DOHH2 (cell line): ENCODE data around the gene HERC3.

Experiments
- H3F3A ChIP-seq: fragments of 200-600 bp; sonication (generic), shearing (Covaris generic); 2 replicates; pipeline ENCODE4 v1.6.0; 2016; ENCODE audit warnings: antibody characterized with exemption, mild to moderate bottlenecking; ENCODE audit not compliant: control insufficient read depth, insufficient read depth
- H3K27ac ChIP-seq: fragments of 200-600 bp; sonication (generic); 2 replicates; pipeline ENCODE4 v1.5.1; 2014; ENCODE audit warnings: low read depth, mild to moderate bottlenecking, low read length, moderate library complexity
- H3K27me3 ChIP-seq: fragments of 200-600 bp; sonication (generic); 2 replicates; pipeline ENCODE4 v1.6.1; 2014; ENCODE audit warnings: mild to moderate bottlenecking, low read length, mixed read lengths; ENCODE audit not compliant: control insufficient read depth
- H3K36me3 ChIP-seq: fragments of 200-600 bp; sonication (generic); 2 replicates; pipeline ENCODE4 v1.6.1; 2014; ENCODE audit warnings: mild to moderate bottlenecking, low read length, moderate library complexity, mixed read lengths; ENCODE audit not compliant: control insufficient read depth
- H3K4me1 ChIP-seq: fragments of 200-600 bp; sonication (generic); 2 replicates; pipeline ENCODE4 v1.6.1; 2014; ENCODE audit warnings: mild to moderate bottlenecking, low read length, mixed read lengths; ENCODE audit not compliant: control insufficient read depth
- H3K4me2 ChIP-seq: fragments of 200-600 bp; sonication (generic); 2 replicates; pipeline ENCODE4 v1.6.0; 2014; ENCODE audit warnings: mild to moderate bottlenecking, low read length, moderate library complexity
- H3K4me3 ChIP-seq: fragments of 200-600 bp; sonication (generic); 2 replicates; pipeline ENCODE4 v1.5.1; 2014; ENCODE audit warnings: mild to moderate bottlenecking, low read length, mixed read lengths
- H3K79me2 ChIP-seq: fragments of 200-600 bp; sonication (generic); 2 replicates; pipeline ENCODE4 v1.6.1; 2014; ENCODE audit warnings: mild to moderate bottlenecking, low read length, mixed read lengths; ENCODE audit not compliant: control insufficient read depth
- H3K9me2 ChIP-seq: fragments of 200-600 bp; sonication (generic); replicated peaks from 2 replicates; pipeline ENCODE4 v1.6.1; 2014; ENCODE audit warnings: mild to moderate bottlenecking, low read length, mixed read lengths; ENCODE audit not compliant: control insufficient read depth
- H3K9me3 ChIP-seq: fragments of 200-600 bp; sonication (generic); 2 replicates; pipeline ENCODE4 v1.6.1; 2014; ENCODE audit warnings: antibody characterized with exemption, low read length, mixed read lengths; ENCODE audit not compliant: control insufficient read depth, insufficient read depth
- H4K20me1 ChIP-seq: fragments of 200-600 bp; sonication (generic); 2 replicates; pipeline ENCODE4 v1.6.0; 2014; ENCODE audit warnings: low read depth, mild to moderate bottlenecking, antibody characterized with exemption, low read length, moderate library complexity; ENCODE audit not compliant: control insufficient read depth, insufficient read depth
- CTCF ChIP-seq: fragments of 200-600 bp; sonication (generic); IDR thresholded peaks from one replicate; pipeline ENCODE4 v1.5.1; 2014; ENCODE audit warnings: antibody characterized with exemption, mild to moderate bottlenecking, low read depth, low read length; ENCODE audit not compliant: poor library complexity, severe bottlenecking
- EZH2phosphoT487 ChIP-seq: fragments of 200-600 bp; sonication (generic); IDR thresholded peaks from 2 replicates; pipeline ENCODE4 v1.6.1; 2017; ENCODE audit warnings: borderline replicate concordance, mild to moderate bottlenecking, antibody characterized with exemption, low read length, moderate library complexity, mixed read lengths

The HERC3 gene

GRCh38 chr4:88674979-88675378 is 82.7 kb downstream of the HERC3 start:
- H3K9me2 ChIP-seq, result no peaks in the 10 kb centered on the region

GRCh38 chr4:88675543-88675942 is 83.3 kb downstream of the HERC3 start:
- Histone ChIP-seq H3K27me3 (no peaks in the 10 kb centered on the region), H3K79me2 (no peaks in the 10 kb centered on the region), H3F3A (no peaks in the 10 kb centered on the region), H3K36me3 (no peaks in the 10 kb centered on the region; the same call in 1 of the 2 replicates), H3K4me2 (no peak overlapping the region), H3K4me1 (no peaks in the 10 kb centered on the region), H3K27ac (no peak overlapping the region), H3K9me2 (no peaks in the 10 kb centered on the region), H3K4me3 (no peak overlapping the region), H3K9me3 (no peaks in the 10 kb centered on the region), H4K20me1 (no peaks in the 10 kb centered on the region)
- TF ChIP-seq EZH2phosphoT487 (no peak), CTCF (no peak)

More at GRCh38 chr4:88674979-88675378, 82.7 kb downstream of the HERC3 start:
- no peak overlapping the region for H3K4me2 ChIP-seq
- no peaks in the 10 kb centered on the region for H3K9me3 ChIP-seq
- H4K20me1 ChIP-seq, result no peaks in the 10 kb centered on the region
- TF ChIP-seq CTCF (no peak), EZH2phosphoT487 (no peak)
- H3F3A ChIP-seq, result no peaks in the 10 kb centered on the region
- H3K27me3 ChIP-seq, result no peaks in the 10 kb centered on the region
- no peak overlapping the region for H3K4me3 ChIP-seq
- no peaks in the 10 kb centered on the region for H3K4me1 ChIP-seq
- no peak overlapping the region for H3K27ac ChIP-seq
- no peaks in the 10 kb centered on the region; the same call in 1 of the 2 replicates for H3K36me3 ChIP-seq
- no peaks in the 10 kb centered on the region for H3K79me2 ChIP-seq

- Histone ChIP-seq H3K9me2 (no peaks in the 10 kb centered on the region), H3K4me1 (no peaks in the 10 kb centered on the region), H3F3A (no peaks in the 10 kb centered on the region), H4K20me1 (no peaks in the 10 kb centered on the region), H3K27me3 (no peaks in the 10 kb centered on the region), H3K4me2 (no peak overlapping the region), H3K9me3 (no peaks in the 10 kb centered on the region), H3K4me3 (no peak overlapping the region), H3K36me3 (peaks cover 5% of the 10 kb centered on the region), H3K27ac (no peak overlapping the region), H3K79me2 (no peaks in the 10 kb centered on the region)
- TF ChIP-seq EZH2phosphoT487 (no peak), CTCF (no peak)
Measured at GRCh38 chr4:88681209-88681608, 88.9 kb downstream of the HERC3 start.

GRCh38 chr4:88690355-88690754 is 98.1 kb downstream of the HERC3 start:
- Histone ChIP-seq H3K36me3 (no peaks in the 10 kb centered on the region), H3K27me3 (no peaks in the 10 kb centered on the region)

More at GRCh38 chr4:88690355-88690754, 98.1 kb downstream of the HERC3 start:
- Histone ChIP-seq H3K4me2 (no peak overlapping the region), H3K27ac (no peak overlapping the region), H3F3A (no peaks in the 10 kb centered on the region), H3K4me1 (no peaks in the 10 kb centered on the region), H4K20me1 (no peaks in the 10 kb centered on the region), H3K9me3 (no peaks in the 10 kb centered on the region), H3K9me2 (no peaks in the 10 kb centered on the region), H3K4me3 (no peak overlapping the region), H3K79me2 (no peaks in the 10 kb centered on the region)
- TF ChIP-seq EZH2phosphoT487, result no peak
- no peak for TF ChIP-seq CTCF
